HG03354 (cell line): ENCODE measurements around the gene SYCP2.

Experiments
- ATAC-seq: cut with Tn5 transposase; IDR thresholded peaks from one replicate; pipeline ENCODE4 v1.9.1; 2021; ENCODE audit warnings: mild to moderate bottlenecking; ENCODE audit not compliant: unreplicated experiment, poor library complexity, severe bottlenecking

SYCP2 gene

GRCh38 chr20:59945175-59945574, 11.7 kb upstream of the SYCP2 start:
- ATAC-seq: no peak

- no peak for ATAC-seq
Measured at GRCh38 chr20:59944726-59945125, 11.3 kb upstream of the SYCP2 start.

GRCh38 chr20:59942245-59942644, 8.8 kb upstream of the SYCP2 start:
- ATAC-seq: no peak

GRCh38 chr20:59940956-59941294, 7.5 kb upstream of the SYCP2 start:
- peak; percentile 5 for ATAC-seq

- peak; percentile 93 for ATAC-seq
Measured at GRCh38 chr20:59940129-59940955, 6.9 kb upstream of the SYCP2 start, which contains the start of the genes FAM217B and PPP1R3D. Gene FAM217B, plus strand, starts transcription at chr20:59940389. Its CDS starts 3,555 bp downstream, at chr20:59943944. Gene PPP1R3D, minus strand, starts transcription at chr20:59940305. Its CDS starts 374 bp downstream, at chr20:59939931.

GRCh38 chr20:59939879-59940128, 6.4 kb upstream of the SYCP2 start:
- ATAC-seq: peak; percentile 42

- no peak for ATAC-seq
Measured at GRCh38 chr20:59939052-59939878, 5.8 kb upstream of the SYCP2 start.

GRCh38 chr20:59938696-59939051, 5.2 kb upstream of the SYCP2 start:
- ATAC-seq: no peak

GRCh38 chr20:59938221-59938620, 4.8 kb upstream of the SYCP2 start:
- ATAC-seq: no peak

GRCh38 chr20:59937150-59937549, 3.7 kb upstream of the SYCP2 start:
- ATAC-seq: no peak

- no peak for ATAC-seq
Measured at GRCh38 chr20:59936409-59936808, 3.0 kb upstream of the SYCP2 start.

GRCh38 chr20:59935457-59936185, 2.2 kb upstream of the SYCP2 start:
- no peak for ATAC-seq

- peak; percentile 91 for ATAC-seq
Measured at GRCh38 chr20:59933849-59934585, 580 bp upstream of the SYCP2 start.

- ATAC-seq: no peak
Measured at GRCh38 chr20:59932616-59933295, 681 bp downstream of the SYCP2 start.

GRCh38 chr20:59931511-59932312, 1.7 kb downstream of the SYCP2 start:
- no peak for ATAC-seq

GRCh38 chr20:59925899-59926298, 7.5 kb downstream of the SYCP2 start:
- no peak for ATAC-seq

- no peak for ATAC-seq
Measured at GRCh38 chr20:59925359-59925758, 8.1 kb downstream of the SYCP2 start.

GRCh38 chr20:59923514-59923913, 9.9 kb downstream of the SYCP2 start:
- no peak for ATAC-seq

GRCh38 chr20:59920944-59921343, 12.5 kb downstream of the SYCP2 start:
- no peak for ATAC-seq
